HG03060 (cell line): ENCODE data around the gene ABCA5.
A peak's percentile ranks its signal among the peaks of the same experiment; 100 is the strongest.

Experiments used
- ATAC-seq: cut with Tn5 transposase; IDR thresholded peaks from one replicate; pipeline ENCODE4 v1.9.1; 2021; ENCODE audit warnings: low read depth, moderate number of reproducible peaks; ENCODE audit not compliant: unreplicated experiment

ABCA5 gene

GRCh38 chr17:69269131-69269998 lies 57.6 kb downstream of the ABCA5 start:
- ATAC-seq, result no peak

- no peak for ATAC-seq
Measured at GRCh38 chr17:69268543-69269014, 58.4 kb downstream of the ABCA5 start.

- ATAC-seq, result no peak
Measured at GRCh38 chr17:69267219-69267618, 59.7 kb downstream of the ABCA5 start.

GRCh38 chr17:69265873-69266272 lies 61.1 kb downstream of the ABCA5 start:
- ATAC-seq, result no peak

- no peak for ATAC-seq
Measured at GRCh38 chr17:69254187-69254586, 72.7 kb downstream of the ABCA5 start.

GRCh38 chr17:69250641-69251040 lies 76.3 kb downstream of the ABCA5 start:
- ATAC-seq, result no peak

GRCh38 chr17:69246726-69247375 lies 80.1 kb downstream of the ABCA5 start:
- no peak for ATAC-seq

- no peak for ATAC-seq
Measured at GRCh38 chr17:69246202-69246601, 80.7 kb downstream of the ABCA5 start.

GRCh38 chr17:69245617-69246016 lies 81.3 kb downstream of the ABCA5 start:
- ATAC-seq, result no peak

- no peak for ATAC-seq
Measured at GRCh38 chr17:69239611-69240600, 87.0 kb downstream of the ABCA5 start.

- ATAC-seq, result no peak
Measured at GRCh38 chr17:69236946-69237345, 90.0 kb downstream of the ABCA5 start.

GRCh38 chr17:69236464-69236863 lies 90.5 kb downstream of the ABCA5 start:
- ATAC-seq, result no peak

- peak; percentile 88 for ATAC-seq
Measured at GRCh38 chr17:69235338-69236058, 91.4 kb downstream of the ABCA5 start.

- ATAC-seq, result no peak
Measured at GRCh38 chr17:69232650-69233049, 94.3 kb downstream of the ABCA5 start.

GRCh38 chr17:69231521-69231920 lies 95.4 kb downstream of the ABCA5 start:
- no peak for ATAC-seq

- no peak for ATAC-seq
Measured at GRCh38 chr17:69230939-69231338, 96.0 kb downstream of the ABCA5 start.

- ATAC-seq, result no peak
Measured at GRCh38 chr17:69228576-69228975, 98.4 kb downstream of the ABCA5 start, which contains the start of gene ABCA10. Gene ABCA10 (minus strand): TSS chr17:69228824. CDS start chr17:69225358, 3,466 bp downstream.

GRCh38 chr17:69228018-69228417 lies 98.9 kb downstream of the ABCA5 start:
- no peak for ATAC-seq

GRCh38 chr17:69227541-69227940 lies 99.4 kb downstream of the ABCA5 start:
- no peak for ATAC-seq

- ATAC-seq, result peak; percentile 78
Measured at GRCh38 chr17:69223809-69224208, 103.1 kb downstream of the ABCA5 start.
